NCI-H226 (cell line): ENCODE data around the gene NKAIN2.
"Not testable (repeated sequence)": the region's sequence is repeated elsewhere in the genome, so short reads cannot be mapped to it uniquely, and the experiment has no call there.

Experiments used
- DNase-seq: peaks from one replicate; pipeline ENCODE4 v3.0.0-alpha.2; 2015

NKAIN2 gene

GRCh38 chr6:123896869-123897268, 93.2 kb downstream of the NKAIN2 start:
- DNase-seq = no peak

- no peak for DNase-seq
These were observed 94.3 kb downstream of the NKAIN2 start for GRCh38 chr6:123897965-123898364.

GRCh38 chr6:123898665-123899064, 95.0 kb downstream of the NKAIN2 start:
- no peak for DNase-seq

GRCh38 chr6:123899745-123900144, 96.1 kb downstream of the NKAIN2 start:
- DNase-seq = no peak

GRCh38 chr6:123901436-123901835, 97.8 kb downstream of the NKAIN2 start:
- no peak for DNase-seq

- no peak for DNase-seq
These were observed 99.2 kb downstream of the NKAIN2 start for GRCh38 chr6:123902738-123903313.

- DNase-seq = no peak
These were observed 100.6 kb downstream of the NKAIN2 start for GRCh38 chr6:123904228-123904627.

GRCh38 chr6:123908797-123909196, 105.1 kb downstream of the NKAIN2 start:
- DNase-seq = no peak

- DNase-seq = no peak
These were observed 106.3 kb downstream of the NKAIN2 start for GRCh38 chr6:123909989-123910388.

GRCh38 chr6:123913863-123914262, 110.2 kb downstream of the NKAIN2 start:
- peak; percentile 36 for DNase-seq

GRCh38 chr6:123923379-123923778, 119.7 kb downstream of the NKAIN2 start:
- DNase-seq = not testable (repeated sequence)

- peak; percentile 52 for DNase-seq
These were observed 121.7 kb downstream of the NKAIN2 start for GRCh38 chr6:123925350-123925749.

- peak; percentile 43 for DNase-seq
These were observed 122.3 kb downstream of the NKAIN2 start for GRCh38 chr6:123925842-123926399.

- no peak for DNase-seq
These were observed 124.9 kb downstream of the NKAIN2 start for GRCh38 chr6:123928529-123928928.

GRCh38 chr6:123931928-123932327, 128.3 kb downstream of the NKAIN2 start:
- DNase-seq = no peak

- DNase-seq = no peak
These were observed 136.9 kb downstream of the NKAIN2 start for GRCh38 chr6:123940551-123940950.

GRCh38 chr6:123941855-123942254, 138.2 kb downstream of the NKAIN2 start:
- DNase-seq = no peak

- DNase-seq = no peak
These were observed 141.7 kb downstream of the NKAIN2 start for GRCh38 chr6:123945386-123945785.

GRCh38 chr6:123953920-123954319, 150.3 kb downstream of the NKAIN2 start:
- DNase-seq = no peak

GRCh38 chr6:123956492-123957139, 153.0 kb downstream of the NKAIN2 start:
- peak; percentile 4 for DNase-seq

- no peak for DNase-seq
These were observed 158.8 kb downstream of the NKAIN2 start for GRCh38 chr6:123962508-123962907.

GRCh38 chr6:123965894-123966293, 162.2 kb downstream of the NKAIN2 start:
- no peak for DNase-seq

GRCh38 chr6:123966618-123967017, 163.0 kb downstream of the NKAIN2 start:
- DNase-seq = no peak

GRCh38 chr6:123967905-123968304, 164.2 kb downstream of the NKAIN2 start:
- DNase-seq = no peak
